Measurements from ENCODE around the gene NYNRIN. TPM values are rescaled to one million over a fixed set of nuclear protein-coding genes. Genes with fewer than 3 reads are reported as not detected.

Gene NYNRIN
- total RNA-seq, 4 donors from 2014 or later = 8.0 to 21.2 (median 13.4) TPM

- Histone ChIP-seq H3K9me3 (no peaks in the 10 kb centered on the region), H3K27me3 (no peaks in the 10 kb centered on the region), H3K4me1 (no peaks in the 10 kb centered on the region), H3K4me3 (no peak overlapping the region), H3K27ac (replicated peaks in 1 of 4) (no peak overlapping the region), H3K36me3 (no peaks in the 10 kb centered on the region)
- no peak for DNase-seq (ENCODE audit: extremely low spot score)
- TF ChIP-seq, protein P1, sequence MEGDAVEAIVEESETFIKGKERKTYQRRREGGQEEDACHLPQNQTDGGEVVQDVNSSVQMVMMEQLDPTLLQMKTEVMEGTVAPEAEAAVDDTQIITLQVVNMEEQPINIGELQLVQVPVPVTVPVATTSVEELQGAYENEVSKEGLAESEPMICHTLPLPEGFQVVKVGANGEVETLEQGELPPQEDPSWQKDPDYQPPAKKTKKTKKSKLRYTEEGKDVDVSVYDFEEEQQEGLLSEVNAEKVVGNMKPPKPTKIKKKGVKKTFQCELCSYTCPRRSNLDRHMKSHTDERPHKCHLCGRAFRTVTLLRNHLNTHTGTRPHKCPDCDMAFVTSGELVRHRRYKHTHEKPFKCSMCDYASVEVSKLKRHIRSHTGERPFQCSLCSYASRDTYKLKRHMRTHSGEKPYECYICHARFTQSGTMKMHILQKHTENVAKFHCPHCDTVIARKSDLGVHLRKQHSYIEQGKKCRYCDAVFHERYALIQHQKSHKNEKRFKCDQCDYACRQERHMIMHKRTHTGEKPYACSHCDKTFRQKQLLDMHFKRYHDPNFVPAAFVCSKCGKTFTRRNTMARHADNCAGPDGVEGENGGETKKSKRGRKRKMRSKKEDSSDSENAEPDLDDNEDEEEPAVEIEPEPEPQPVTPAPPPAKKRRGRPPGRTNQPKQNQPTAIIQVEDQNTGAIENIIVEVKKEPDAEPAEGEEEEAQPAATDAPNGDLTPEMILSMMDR (IDR thresholded peaks at IDR 0.05) = no peak
- TF ChIP-seq POLR2A (IDR thresholded peaks at IDR 0.05; ENCODE audit: low read depth) (no peak), EP300 (IDR thresholded peaks at IDR 0.05) (no peak), POLR2AphosphoS5 (IDR thresholded peaks at IDR 0.05) (no peak)
- 98% methylated on average over 3 of the region's 3 CpGs for WGBS
- intact Hi-C loops (cut with DNase I) = no loop called here
Measured at GRCh38 chr14:24465368-24465767, 66.6 kb downstream of the NYNRIN start.

GRCh38 chr14:24465805-24466204 lies 67.0 kb downstream of the NYNRIN start:
- TF ChIP-seq EP300 (IDR thresholded peaks at IDR 0.05) (no peak), POLR2A (IDR thresholded peaks at IDR 0.05; ENCODE audit: low read depth) (no peak)
- TF ChIP-seq, protein P1 (IDR thresholded peaks at IDR 0.05) = no peak
- H3K27me3 ChIP-seq = no peaks in the 10 kb centered on the region
- no peak for DNase-seq (ENCODE audit: extremely low spot score)
- no peak overlapping the region for H3K4me3 ChIP-seq
- H3K36me3 ChIP-seq = no peaks in the 10 kb centered on the region
- intact Hi-C loops (cut with DNase I) = no loop called here
- no peaks in the 10 kb centered on the region for H3K9me3 ChIP-seq
- H3K27ac ChIP-seq (replicated peaks in 1 of 4) = no peak overlapping the region
- WGBS = 88% methylated on average over 3 of the region's 3 CpGs
- H3K4me1 ChIP-seq = no peaks in the 10 kb centered on the region

Small RNAs within 50 kb of the gene (small RNA-seq; reads per million reads assigned to genes)
- gene RF00026 = 0 reads per million in 3 donors

Other genes starting within 250 kb of the NYNRIN start
- 10 to 100 TPM; 39.5 to 78.3 (median 63.2) TPM for gene IRF9, start 237.7 kb upstream of the NYNRIN start, total RNA-seq
- gene REC8, start 226.9 kb upstream of the NYNRIN start, total RNA-seq = 1 to 10 TPM; 4.6 to 5.9 (median 5.0) TPM
- 10 to 100 TPM; 12.9 to 41.6 (median 25.2) TPM for gene IPO4, start 210.2 kb upstream of the NYNRIN start, total RNA-seq
- 10 to 100 TPM; 27.0 to 44.6 (median 43.8) TPM for gene TM9SF1, start 203.6 kb upstream of the NYNRIN start, total RNA-seq
- gene TSSK4, start 193.3 kb upstream of the NYNRIN start, total RNA-seq = under 1 TPM in 2 of 4 donors, not detected in 2; 0.57 to 0.58 TPM
- 100 to 1,000 TPM in 2 of 4 donors, 10 to 100 TPM in 2; 75.4 to 135 (median 94.9) TPM for gene CHMP4A, start 185.5 kb upstream of the NYNRIN start, total RNA-seq
- 10 to 100 TPM; 11.1 to 17.5 (median 14.4) TPM for gene MDP1, start 182.9 kb upstream of the NYNRIN start, total RNA-seq
- 100 to 1,000 TPM; 117 to 152 (median 131) TPM for gene NEDD8, start 166.6 kb upstream of the NYNRIN start, total RNA-seq
- gene GMPR2, start 166.1 kb upstream of the NYNRIN start, total RNA-seq = 10 to 100 TPM; 43.1 to 53.4 (median 50.5) TPM
- 10 to 100 TPM; 49.4 to 89.0 (median 81.0) TPM for gene TINF2, start 156.4 kb upstream of the NYNRIN start, total RNA-seq
- gene TGM1, start 135.8 kb upstream of the NYNRIN start, total RNA-seq = 1 to 10 TPM in 2 of 4 donors, under 1 TPM in 2; 0.52 to 3.3 (median 1.6) TPM
- gene RABGGTA, start 127.4 kb upstream of the NYNRIN start, total RNA-seq = 10 to 100 TPM; 14.6 to 27.8 (median 20.3) TPM
- gene DHRS1, start 99.2 kb upstream of the NYNRIN start, total RNA-seq = 10 to 100 TPM; 13.9 to 22.4 (median 19.2) TPM
- gene NOP9, start 99.2 kb upstream of the NYNRIN start, total RNA-seq = 10 to 100 TPM; 16.6 to 29.2 (median 21.6) TPM
- 10 to 100 TPM in 1 of 4 donors, 1 to 10 TPM in 3; 6.6 to 12.5 (median 8.1) TPM for gene CIDEB, start 91.0 kb upstream of the NYNRIN start, total RNA-seq
- gene LTB4R2, start 88.9 kb upstream of the NYNRIN start, total RNA-seq = 1 to 10 TPM; 1.7 to 3.7 (median 2.4) TPM
- 1 to 10 TPM in 3 of 4 donors, under 1 TPM in 1; 0.42 to 6.0 (median 2.9) TPM for gene LTB4R, start 87.5 kb upstream of the NYNRIN start, total RNA-seq
- gene ADCY4, start 63.9 kb upstream of the NYNRIN start, total RNA-seq = 10 to 100 TPM; 21.5 to 36.9 (median 27.9) TPM
- 1 to 10 TPM; 3.8 to 6.4 (median 6.1) TPM for gene RIPK3, start 59.0 kb upstream of the NYNRIN start, total RNA-seq
- 10 to 100 TPM; 38.8 to 65.2 (median 48.3) TPM for gene NFATC4, start 30.8 kb upstream of the NYNRIN start, total RNA-seq
- 1 to 10 TPM; 1.2 to 2.2 (median 1.9) TPM for gene CBLN3, start 30.7 kb downstream of the NYNRIN start, total RNA-seq
- 10 to 100 TPM; 46.5 to 75.8 (median 58.4) TPM for gene KHNYN, start 31.0 kb downstream of the NYNRIN start, total RNA-seq
- 10 to 100 TPM; 23.9 to 48.6 (median 33.5) TPM for gene SDR39U1, start 43.8 kb downstream of the NYNRIN start, total RNA-seq
- 1 to 10 TPM in 3 of 4 donors, not detected in 1; 1.2 to 8.0 (median 2.6) TPM for gene CMA1, start 109.3 kb downstream of the NYNRIN start, total RNA-seq
- gene CTSG, start 177.2 kb downstream of the NYNRIN start, total RNA-seq = 10 to 100 TPM in 1 of 4 donors, 1 to 10 TPM in 3; 2.1 to 29.8 (median 7.5) TPM
- gene GZMH, start 210.7 kb downstream of the NYNRIN start, total RNA-seq = 1 to 10 TPM in 1 of 4 donors, under 1 TPM in 2, not detected in 1; 0.50 to 1.3 (median 0.97) TPM
- 10 to 100 TPM in 1 of 4 donors, under 1 TPM in 1, not detected in 2; 0.91 to 11.9 TPM for gene GZMB, start 235.2 kb downstream of the NYNRIN start, total RNA-seq

Data from esophagus muscularis mucosa (tissue), 4 donors.